HCT116 (cell line): ENCODE measurements around the gene KIAA1328. TPM values are rescaled to one million over a fixed set of nuclear protein-coding genes. Genes with fewer than 3 reads are reported as not detected.

ENCODE experiments used
- ATAC-seq: fragments of 200-7000 bp; cut with Tn5 transposase; 2 replicates; pipeline ENCODE4 v1.9.1; 2020; ENCODE audit warnings: mild to moderate bottlenecking, moderate library complexity
- BruUV-seq: library from RNA; stranded (reverse); fragments of 400-500 nt; replicated peaks from 2 replicates; lab custom pipeline; 2021; lab: Mats Ljungman, UMichigan
- CTCF ChIA-PET: fragments of 300-600 bp; sonication (Branson Sonifier 250); formaldehyde crosslinking; loops from one replicate; lab custom pipeline; 2021; ENCODE audit warnings: antibody characterized with exemption; lab: Charles Lee
- POLR2A ChIA-PET: fragments of 300-600, 350-600 bp; sonication (Branson Sonifier 250); formaldehyde crosslinking; loops from one replicate; lab custom pipeline; 2021; ENCODE audit warnings: antibody characterized with exemption; lab: Charles Lee
- RAD21 ChIA-PET, 2 experiments: fragments of 300-600 bp; sonication (Branson Sonifier 250); formaldehyde crosslinking; loops; one replicate each; lab custom pipeline; 2023; ENCODE audit warnings: low total read pairs in 2 of 2; ENCODE audit not compliant: uncharacterized antibody in 2 of 2, unreplicated experiment in 2 of 2, low non-redundant PET in 1 of 2; lab: Charles Lee
- DNase-seq: peaks from one replicate; pipeline ENCODE4 v3.0.0-alpha.2; 2010; ENCODE audit warnings: low read depth, low spot score
- H2AFZ ChIP-seq: fragments of 200-600 bp; shearing (Covaris generic), sonication (generic); 2 replicates; pipeline ENCODE4 v1.6.1; 2017; ENCODE audit warnings: low read depth, mixed run types, mixed read lengths, antibody characterized with exemption, low read length; ENCODE audit not compliant: poor library complexity, severe bottlenecking
- H3K27ac ChIP-seq: 2 replicates; pipeline ENCODE4 v1.5.1; 2012; ENCODE audit warnings: low read depth, low read length
- H3K27me3 ChIP-seq: fragments of 200-600 bp; sonication (generic); 2 replicates; pipeline ENCODE4 v1.6.1; 2016; ENCODE audit warnings: mixed run types, low read length, mixed read lengths; ENCODE audit not compliant: insufficient read depth
- H3K36me3 ChIP-seq, 2 experiments: fragments of 200-500 bp in 1 of 2; fragments of 200-600 bp in 1 of 2; sonication (Bioruptor generic) in 1 of 2; sonication (generic) in 1 of 2; 2 replicates each; pipeline versions ENCODE4 v1.5.1 to v1.6.1; 2014 to 2016; ENCODE audit warnings: low read length in 2 of 2, inconsistent platforms in 1 of 2, mixed read lengths in 1 of 2, mixed run types in 1 of 2; ENCODE audit not compliant: insufficient read depth in 2 of 2, control insufficient read depth in 1 of 2
- H3K4me1 ChIP-seq, 2 experiments: fragments of 200-600 bp in 1 of 2; sonication (generic) in 1 of 2; 2 replicates each; pipeline versions ENCODE4 v1.5.1 to v1.6.1; 2012 to 2017; ENCODE audit warnings: low read length in 2 of 2, inconsistent platforms in 1 of 2, mild to moderate bottlenecking in 1 of 2, mixed read lengths in 1 of 2, mixed run types in 1 of 2, moderate library complexity in 1 of 2; ENCODE audit not compliant: insufficient read depth in 2 of 2, control insufficient read depth in 1 of 2
- H3K4me2 ChIP-seq: fragments of 200-600 bp; sonication (generic); 2 replicates; pipeline ENCODE4 v1.6.1; 2017; ENCODE audit warnings: mixed run types, low read length, mixed read lengths
- H3K4me3 ChIP-seq, 2 experiments: fragments of 200-600 bp in 1 of 2; sonication (generic) in 1 of 2; replicated peaks in 1 of 2; 2 replicates each; pipeline ENCODE4 v1.5.1; 2011 to 2016; ENCODE audit warnings: low read length in 2 of 2, control low read depth in 1 of 2, low read depth in 1 of 2, mild to moderate bottlenecking in 1 of 2, mixed read lengths in 1 of 2, mixed run types in 1 of 2
- H3K79me2 ChIP-seq: fragments of 200-600 bp; sonication (generic); 2 replicates; pipeline ENCODE4 v1.6.1; 2017; ENCODE audit warnings: mild to moderate bottlenecking, mixed run types, low read length, moderate library complexity, mixed read lengths; ENCODE audit not compliant: insufficient read depth
- H3K9ac ChIP-seq: fragments of 200-600 bp; sonication (generic); 2 replicates; pipeline ENCODE4 v1.6.1; 2016; ENCODE audit warnings: low read length, mixed read lengths
- H3K9me2 ChIP-seq: fragments of 200-600 bp; sonication (generic), shearing (Covaris generic); 2 replicates; pipeline ENCODE4 v1.6.1; 2017; ENCODE audit warnings: mixed run types, mild to moderate bottlenecking, moderate library complexity; ENCODE audit not compliant: insufficient read depth
- H3K9me3 ChIP-seq, 2 experiments: fragments of 200-500 bp in 1 of 2; fragments of 200-600 bp in 1 of 2; sonication (Bioruptor generic) in 1 of 2; sonication (generic) in 1 of 2; 2 replicates each; pipeline ENCODE4 v1.6.1; 2014 to 2017; ENCODE audit warnings: low read length in 2 of 2, mixed read lengths in 2 of 2, inconsistent platforms in 1 of 2, low read depth in 1 of 2, mild to moderate bottlenecking in 1 of 2, mixed run types in 1 of 2, moderate library complexity in 1 of 2; ENCODE audit not compliant: control insufficient read depth in 1 of 2, insufficient read depth in 1 of 2
- H4K20me1 ChIP-seq: fragments of 200-600 bp; sonication (generic), shearing (Covaris generic); 2 replicates; pipeline ENCODE4 v1.6.1; 2017; ENCODE audit warnings: mixed run types, mild to moderate bottlenecking, moderate library complexity; ENCODE audit not compliant: insufficient read depth
- CBX3 ChIP-seq: IDR thresholded peaks from 2 replicates; pipeline ENCODE4 v1.6.1; 2012; ENCODE audit warnings: low read depth
- EGR1 ChIP-seq: IDR thresholded peaks from 2 replicates; pipeline ENCODE4 v1.6.1; 2012; ENCODE audit warnings: low read depth
- ELF1 ChIP-seq: IDR thresholded peaks from 2 replicates; pipeline ENCODE4 v1.6.1; 2012; ENCODE audit warnings: low read depth, borderline replicate concordance
- FOSL1 ChIP-seq: IDR thresholded peaks from 2 replicates; pipeline ENCODE4 v1.6.1; 2012; ENCODE audit warnings: low read depth
- JUND ChIP-seq: IDR thresholded peaks from 2 replicates; pipeline ENCODE4 v1.6.1; 2012
- POLR2A ChIP-seq: IDR thresholded peaks from 2 replicates; pipeline ENCODE4 v1.7.0; 2011; ENCODE audit warnings: borderline replicate concordance; ENCODE audit not compliant: insufficient read depth, insufficient read length; ENCODE audit errors: extremely low read depth
- POLR2AphosphoS5 ChIP-seq: IDR thresholded peaks from 2 replicates; pipeline ENCODE4 v1.6.1; 2011; ENCODE audit warnings: mild to moderate bottlenecking, low read depth, low read length, moderate library complexity
- RAD21 ChIP-seq: IDR thresholded peaks from 2 replicates; pipeline ENCODE4 v1.6.1; 2012; ENCODE audit warnings: low read depth, mild to moderate bottlenecking
- SIN3A ChIP-seq: IDR thresholded peaks from 2 replicates; pipeline ENCODE4 v1.6.1; 2012; ENCODE audit warnings: low read depth
- SP1 ChIP-seq: IDR thresholded peaks from 2 replicates; pipeline ENCODE4 v1.6.1; 2012; ENCODE audit warnings: low read depth
- SRF ChIP-seq: IDR thresholded peaks from 2 replicates; pipeline ENCODE4 v1.6.1; 2012; ENCODE audit warnings: low read depth
- TCF7L2 ChIP-seq: IDR thresholded peaks from 2 replicates; pipeline ENCODE4 v1.7.0; 2011; ENCODE audit warnings: borderline replicate concordance, inconsistent platforms; ENCODE audit not compliant: insufficient read depth, insufficient read length; ENCODE audit errors: extremely low read depth
- YY1 ChIP-seq: IDR thresholded peaks from 2 replicates; pipeline ENCODE4 v1.6.1; 2011; ENCODE audit warnings: low read length, low read depth, moderate library complexity, mild to moderate bottlenecking; ENCODE audit not compliant: insufficient replicate concordance; ENCODE audit errors: extremely low read depth
- ZFX ChIP-seq: fragments of 450-650 bp; IDR thresholded peaks from 2 replicates; pipeline ENCODE4 v1.6.1; 2017
- intact Hi-C: fragments of 100-400 bp; cut with micrococcal nuclease; formaldehyde crosslinking; loops from 2 replicates; pipeline ENCODE4 v1.10.0; 2022
- total RNA-seq: library from RNA; stranded (reverse); gene quantifications from one replicate; pipeline ENCODE4 v1.2.1, GENCODE V29; 2021; ENCODE audit not compliant: unreplicated experiment
- TF ChIP-seq, protein P1 (sequence below): IDR thresholded peaks from 2 replicates; pipeline ENCODE4 v1.6.1; 2012; ENCODE audit warnings: low read depth
- TF ChIP-seq, protein P2 (sequence below), 3 experiments: fragments of 200-600 bp in 1 of 3; sonication (generic) in 1 of 3; IDR thresholded peaks in 2 of 3; conservative IDR thresholded peaks in 1 of 3; 2 replicates each; pipeline ENCODE4 v1.5.1; 2012 to 2017; ENCODE audit warnings: low read depth in 2 of 3, low read length in 2 of 3, antibody characterized with exemption in 1 of 3, borderline replicate concordance in 1 of 3, control low read depth in 1 of 3, mild to moderate bottlenecking in 1 of 3, mixed read lengths in 1 of 3, mixed run types in 1 of 3, moderate library complexity in 1 of 3; ENCODE audit not compliant: insufficient read depth in 1 of 3
- TF ChIP-seq, protein P3 (sequence below): IDR thresholded peaks from 2 replicates; pipeline ENCODE4 v1.6.1; 2011; ENCODE audit warnings: mild to moderate bottlenecking, low read length, moderate library complexity; ENCODE audit not compliant: insufficient replicate concordance; ENCODE audit errors: extremely low read depth
- TF ChIP-seq, protein P4 (sequence below): IDR thresholded peaks from 2 replicates; pipeline ENCODE4 v1.6.1; 2012
- TF ChIP-seq, protein P5 (sequence below): IDR thresholded peaks from 2 replicates; pipeline ENCODE4 v1.6.1; 2012

KIAA1328 gene
- total RNA-seq, 1 experiment from 2014 or later: 5.2 TPM

DNA sequence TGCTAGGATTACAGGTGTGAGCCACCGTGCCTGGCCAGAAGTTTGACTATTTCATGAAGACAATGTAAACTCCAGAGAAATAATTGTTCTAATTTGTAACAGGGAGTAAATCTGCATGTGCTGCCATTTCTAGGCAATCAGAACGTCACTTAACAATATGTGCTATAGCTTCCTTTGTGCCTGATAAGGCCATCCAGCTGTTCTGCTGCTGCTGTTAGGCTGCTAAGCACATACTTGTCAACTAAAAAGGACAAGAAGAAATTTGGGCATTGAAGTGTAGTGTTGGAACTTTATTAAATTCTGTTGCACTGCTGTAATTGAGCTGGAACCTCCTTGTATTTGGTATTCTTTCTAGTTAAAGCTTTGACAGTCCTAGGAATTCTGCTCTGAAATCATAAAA, 57.1 kb downstream of the KIAA1328 start:
- intact Hi-C loops: no loop called here
- Histone ChIP-seq H2AFZ (no peak overlapping the region), H3K9me3 (no peaks in the 10 kb centered on the region)

More for the DNA sequence above, 57.1 kb downstream of the KIAA1328 start:
- ChIA-PET RAD21 (no interaction called here), POLR2A (no interaction called here), CTCF (interaction anchor here (1.2 kb wide), 1 partner anchor 11 kb away, joined by 3 read pairs; no protein-coding TSS in a partner anchor)
- Histone ChIP-seq H3K79me2 (no peaks in the 10 kb centered on the region), H3K27ac (no peak overlapping the region), H3K4me2 (no peak overlapping the region), H4K20me1 (no peaks in the 10 kb centered on the region), H3K4me3 (no peak overlapping the region), H3K4me1 (no peaks in the 10 kb centered on the region), H3K9ac (no peak overlapping the region), H3K27me3 (no peaks in the 10 kb centered on the region), H3K36me3 (no peaks in the 10 kb centered on the region), H3K9me2 (no peaks in the 10 kb centered on the region)
- no TSS peak for BruUV-seq
- DNase-seq: no peak
- TF ChIP-seq POLR2AphosphoS5 (no peak), ZFX (no peak), EGR1 (no peak), SP1 (no peak), ELF1 (no peak), TCF7L2 (no peak), FOSL1 (no peak), SIN3A (no peak), RAD21 (no peak), CBX3 (no peak), POLR2A (no peak), YY1 (no peak), SRF (no peak), JUND (no peak)
- TF ChIP-seq, protein P1, sequence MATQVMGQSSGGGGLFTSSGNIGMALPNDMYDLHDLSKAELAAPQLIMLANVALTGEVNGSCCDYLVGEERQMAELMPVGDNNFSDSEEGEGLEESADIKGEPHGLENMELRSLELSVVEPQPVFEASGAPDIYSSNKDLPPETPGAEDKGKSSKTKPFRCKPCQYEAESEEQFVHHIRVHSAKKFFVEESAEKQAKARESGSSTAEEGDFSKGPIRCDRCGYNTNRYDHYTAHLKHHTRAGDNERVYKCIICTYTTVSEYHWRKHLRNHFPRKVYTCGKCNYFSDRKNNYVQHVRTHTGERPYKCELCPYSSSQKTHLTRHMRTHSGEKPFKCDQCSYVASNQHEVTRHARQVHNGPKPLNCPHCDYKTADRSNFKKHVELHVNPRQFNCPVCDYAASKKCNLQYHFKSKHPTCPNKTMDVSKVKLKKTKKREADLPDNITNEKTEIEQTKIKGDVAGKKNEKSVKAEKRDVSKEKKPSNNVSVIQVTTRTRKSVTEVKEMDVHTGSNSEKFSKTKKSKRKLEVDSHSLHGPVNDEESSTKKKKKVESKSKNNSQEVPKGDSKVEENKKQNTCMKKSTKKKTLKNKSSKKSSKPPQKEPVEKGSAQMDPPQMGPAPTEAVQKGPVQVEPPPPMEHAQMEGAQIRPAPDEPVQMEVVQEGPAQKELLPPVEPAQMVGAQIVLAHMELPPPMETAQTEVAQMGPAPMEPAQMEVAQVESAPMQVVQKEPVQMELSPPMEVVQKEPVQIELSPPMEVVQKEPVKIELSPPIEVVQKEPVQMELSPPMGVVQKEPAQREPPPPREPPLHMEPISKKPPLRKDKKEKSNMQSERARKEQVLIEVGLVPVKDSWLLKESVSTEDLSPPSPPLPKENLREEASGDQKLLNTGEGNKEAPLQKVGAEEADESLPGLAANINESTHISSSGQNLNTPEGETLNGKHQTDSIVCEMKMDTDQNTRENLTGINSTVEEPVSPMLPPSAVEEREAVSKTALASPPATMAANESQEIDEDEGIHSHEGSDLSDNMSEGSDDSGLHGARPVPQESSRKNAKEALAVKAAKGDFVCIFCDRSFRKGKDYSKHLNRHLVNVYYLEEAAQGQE: no peak
- TF ChIP-seq, protein P2, sequence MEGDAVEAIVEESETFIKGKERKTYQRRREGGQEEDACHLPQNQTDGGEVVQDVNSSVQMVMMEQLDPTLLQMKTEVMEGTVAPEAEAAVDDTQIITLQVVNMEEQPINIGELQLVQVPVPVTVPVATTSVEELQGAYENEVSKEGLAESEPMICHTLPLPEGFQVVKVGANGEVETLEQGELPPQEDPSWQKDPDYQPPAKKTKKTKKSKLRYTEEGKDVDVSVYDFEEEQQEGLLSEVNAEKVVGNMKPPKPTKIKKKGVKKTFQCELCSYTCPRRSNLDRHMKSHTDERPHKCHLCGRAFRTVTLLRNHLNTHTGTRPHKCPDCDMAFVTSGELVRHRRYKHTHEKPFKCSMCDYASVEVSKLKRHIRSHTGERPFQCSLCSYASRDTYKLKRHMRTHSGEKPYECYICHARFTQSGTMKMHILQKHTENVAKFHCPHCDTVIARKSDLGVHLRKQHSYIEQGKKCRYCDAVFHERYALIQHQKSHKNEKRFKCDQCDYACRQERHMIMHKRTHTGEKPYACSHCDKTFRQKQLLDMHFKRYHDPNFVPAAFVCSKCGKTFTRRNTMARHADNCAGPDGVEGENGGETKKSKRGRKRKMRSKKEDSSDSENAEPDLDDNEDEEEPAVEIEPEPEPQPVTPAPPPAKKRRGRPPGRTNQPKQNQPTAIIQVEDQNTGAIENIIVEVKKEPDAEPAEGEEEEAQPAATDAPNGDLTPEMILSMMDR (IDR thresholded peaks at IDR 0.05 in 2 of 3, conservative IDR thresholded peaks at IDR 0.05 in 1 of 3; ENCODE audit: borderline replicate concordance in 1 of 3, insufficient read depth in 1 of 3, low read depth in 2 of 3, low read length in 2 of 3): no peak
- TF ChIP-seq, protein P3, sequence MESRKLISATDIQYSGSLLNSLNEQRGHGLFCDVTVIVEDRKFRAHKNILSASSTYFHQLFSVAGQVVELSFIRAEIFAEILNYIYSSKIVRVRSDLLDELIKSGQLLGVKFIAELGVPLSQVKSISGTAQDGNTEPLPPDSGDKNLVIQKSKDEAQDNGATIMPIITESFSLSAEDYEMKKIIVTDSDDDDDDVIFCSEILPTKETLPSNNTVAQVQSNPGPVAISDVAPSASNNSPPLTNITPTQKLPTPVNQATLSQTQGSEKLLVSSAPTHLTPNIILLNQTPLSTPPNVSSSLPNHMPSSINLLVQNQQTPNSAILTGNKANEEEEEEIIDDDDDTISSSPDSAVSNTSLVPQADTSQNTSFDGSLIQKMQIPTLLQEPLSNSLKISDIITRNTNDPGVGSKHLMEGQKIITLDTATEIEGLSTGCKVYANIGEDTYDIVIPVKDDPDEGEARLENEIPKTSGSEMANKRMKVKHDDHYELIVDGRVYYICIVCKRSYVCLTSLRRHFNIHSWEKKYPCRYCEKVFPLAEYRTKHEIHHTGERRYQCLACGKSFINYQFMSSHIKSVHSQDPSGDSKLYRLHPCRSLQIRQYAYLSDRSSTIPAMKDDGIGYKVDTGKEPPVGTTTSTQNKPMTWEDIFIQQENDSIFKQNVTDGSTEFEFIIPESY: no peak
- TF ChIP-seq, protein P4, sequence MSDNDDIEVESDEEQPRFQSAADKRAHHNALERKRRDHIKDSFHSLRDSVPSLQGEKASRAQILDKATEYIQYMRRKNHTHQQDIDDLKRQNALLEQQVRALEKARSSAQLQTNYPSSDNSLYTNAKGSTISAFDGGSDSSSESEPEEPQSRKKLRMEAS: no peak
- TF ChIP-seq, protein P5, sequence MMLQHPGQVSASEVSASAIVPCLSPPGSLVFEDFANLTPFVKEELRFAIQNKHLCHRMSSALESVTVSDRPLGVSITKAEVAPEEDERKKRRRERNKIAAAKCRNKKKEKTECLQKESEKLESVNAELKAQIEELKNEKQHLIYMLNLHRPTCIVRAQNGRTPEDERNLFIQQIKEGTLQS: no peak
- no peak for ATAC-seq
